ENCODE measurements around the gene THAP2.

Gene THAP2

DNA sequence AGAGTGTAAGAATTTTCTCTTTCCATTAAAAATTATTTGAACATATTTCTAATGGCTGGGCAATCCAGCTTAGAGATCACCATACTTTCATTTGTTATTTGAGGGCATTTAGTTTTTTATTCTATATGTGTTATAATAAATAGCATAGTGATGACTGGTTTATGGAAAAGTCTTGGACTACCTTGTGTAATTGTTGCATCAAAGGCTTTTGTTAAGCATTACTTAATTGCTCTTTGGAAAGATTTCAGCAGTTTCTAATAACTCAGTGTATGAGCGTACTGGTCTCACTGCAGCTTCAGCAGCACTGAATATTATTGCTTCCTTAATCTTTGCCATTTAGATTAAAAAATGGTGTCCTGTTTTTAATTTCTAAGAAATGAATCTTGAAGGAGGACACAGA is 44.6 kb downstream of the THAP2 start:
- no peak for DNase-seq

GRCh38 chr12:71710276-71711125 is 46.4 kb downstream of the THAP2 start:
- DNase-seq = peak; percentile 18

GRCh38 chr12:71718611-71719010 is 54.5 kb downstream of the THAP2 start:
- DNase-seq = no peak

DNA sequence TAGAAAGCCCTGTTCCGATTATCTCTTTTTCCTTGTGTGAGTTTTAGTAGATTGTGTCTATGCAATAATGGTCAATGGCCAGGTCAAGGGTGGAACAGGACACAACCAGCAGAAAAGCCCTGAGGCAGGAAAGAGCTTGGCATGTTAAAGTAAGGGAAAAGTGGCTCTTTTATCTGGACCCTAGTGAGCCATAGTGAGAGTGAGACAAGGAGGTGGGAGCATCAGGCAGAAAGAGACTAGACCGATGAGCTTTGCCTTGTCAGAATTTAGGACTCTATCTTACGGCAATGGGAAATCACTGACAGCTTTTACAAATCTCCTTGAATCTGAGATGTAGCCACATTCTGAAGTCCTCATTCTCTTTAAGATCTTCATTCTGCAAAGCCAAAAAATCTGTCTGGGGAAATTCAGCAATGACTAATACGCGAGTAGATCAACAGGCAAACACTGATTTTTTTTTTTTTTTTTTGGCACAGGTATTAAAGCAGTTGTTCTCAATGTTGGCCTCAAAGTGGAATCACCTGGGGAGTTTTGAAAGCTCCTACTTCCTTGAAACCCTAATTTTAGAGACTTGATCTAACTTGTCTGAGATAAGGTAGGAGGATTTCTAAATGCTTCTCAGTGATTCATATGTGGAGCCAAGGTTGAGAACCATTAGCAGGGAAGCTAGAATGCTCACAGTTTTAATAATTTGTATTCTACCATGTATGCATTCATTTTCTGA is 55.7 kb downstream of the THAP2 start:
- no peak for DNase-seq

- DNase-seq = no peak
Observed at GRCh38 chr12:71721783-71722505, 57.8 kb downstream of the THAP2 start.

DNA sequence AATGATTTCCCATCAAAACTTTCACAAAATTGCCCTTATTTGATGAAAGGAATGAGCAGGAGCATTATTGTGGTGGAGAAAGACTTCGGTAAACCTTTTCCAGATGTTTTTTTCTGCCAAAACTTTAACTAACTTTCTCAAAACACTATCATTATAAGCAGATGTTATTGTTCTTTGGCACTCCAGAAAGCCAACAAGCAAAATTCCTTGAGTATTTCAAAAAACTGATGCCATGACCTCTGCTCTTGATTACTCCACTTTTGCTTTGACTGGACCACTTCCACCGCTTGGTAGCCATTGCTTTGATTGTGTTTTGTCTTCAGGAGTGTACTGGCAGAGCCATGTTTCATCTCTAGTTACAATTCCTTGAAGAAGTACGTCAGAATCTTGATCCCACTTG is 60.9 kb downstream of the THAP2 start:
- DNase-seq = no peak

DNA sequence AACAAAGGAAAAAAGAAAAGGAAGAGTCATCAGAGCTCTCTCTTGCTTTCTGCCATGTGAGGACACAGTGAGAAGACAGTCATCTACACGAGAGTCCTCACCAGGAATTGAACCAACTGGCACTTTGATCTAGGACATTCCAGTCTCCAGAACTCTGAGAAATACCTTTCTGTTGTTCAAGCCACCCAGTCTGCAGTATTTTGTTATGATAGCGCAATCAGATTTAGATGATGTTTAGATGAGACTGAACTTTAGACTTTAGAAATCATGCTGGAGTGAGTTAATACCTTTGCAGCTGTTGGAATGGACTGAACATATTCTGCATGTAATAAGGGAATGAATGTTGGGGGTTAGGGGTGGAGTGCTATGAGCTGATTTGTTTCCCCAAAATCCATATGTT is 62.4 kb downstream of the THAP2 start:
- no peak for DNase-seq

DNA sequence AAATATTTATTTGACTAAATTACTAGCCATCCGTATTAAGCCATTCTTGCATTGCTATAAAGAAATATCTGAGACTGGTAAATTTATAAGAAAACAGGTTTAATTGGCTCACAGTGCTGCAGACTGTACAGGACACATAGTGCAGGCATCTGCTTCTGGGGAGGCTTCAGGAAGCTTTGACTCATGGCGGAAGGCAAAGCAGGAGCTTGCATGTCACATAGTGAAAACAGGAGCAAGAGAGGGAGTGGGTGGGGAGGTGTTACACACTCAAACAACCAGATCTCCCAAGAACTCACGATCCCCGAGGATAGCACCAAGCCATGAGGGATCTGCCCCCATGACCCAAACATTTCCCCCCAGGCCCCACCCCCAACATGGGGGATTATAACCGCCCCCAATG is 63.9 kb downstream of the THAP2 start:
- peak; percentile 18 for DNase-seq

Measured in activated CD4-positive, alpha-beta T cell treated with anti-CD3 and anti-CD28 coated beads, Interleukin-10, Interleukin-2, amounts not matched to agents 100 ng/mL and 50 ng/mL, durations not matched to agents 16 hours and 8 hours (primary cell).